ENCODE data around the gene TMEM236. TPM values are rescaled to one million over a fixed set of nuclear protein-coding genes. Genes with fewer than 3 reads are reported as not detected.
A peak's percentile ranks its signal among the peaks of the same experiment; 100 is the strongest.

The TMEM236 gene
- total and polyA plus RNA-seq, 2 donors (not counting 3 experiments of a cell fraction or from before 2014, with no cell fraction given), result 0.24 to 0.29 TPM

DNA sequence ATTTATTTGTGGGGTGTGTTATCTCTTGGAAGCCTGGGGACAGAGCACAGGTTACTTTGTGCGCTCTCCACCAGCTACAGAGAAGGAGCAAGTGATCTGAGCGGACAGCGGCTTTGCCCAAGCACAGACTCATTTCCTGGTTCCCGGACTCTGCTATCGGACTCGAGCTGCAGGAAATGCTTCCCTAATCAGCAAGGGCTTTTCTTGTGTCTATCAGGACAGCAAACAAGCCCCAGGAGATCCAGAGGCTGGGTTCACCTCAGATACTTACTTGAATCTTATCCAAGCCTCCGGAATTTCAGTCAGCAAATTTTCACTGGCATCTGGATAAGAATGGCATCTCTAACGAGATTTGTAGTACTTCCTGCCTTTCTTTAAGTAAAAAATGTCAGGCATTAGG lies 84.9 kb downstream of the TMEM236 start:
- Histone ChIP-seq H3K9me1 (replicated peaks; ENCODE audit: control insufficient read depth, extremely low read depth, insufficient read depth, low read length) (no peaks in the 10 kb centered on the region), H3K36me3 (ENCODE audit: control insufficient read depth in 2 of 2, extremely low read depth in 1 of 2, insufficient read depth in 2 of 2, low read length in 2 of 2) (no peaks in the 10 kb centered on the region), H3K4me3 (replicated peaks in 1 of 3; ENCODE audit: insufficient read depth in 1 of 3, low read depth in 1 of 3, low read length in 3 of 3) (peak overlapping the region in 1 of 3 experiments; percentile 28), H3K9me3 (replicated peaks; ENCODE audit: control insufficient read depth, insufficient read depth, low read length) (no peaks in the 10 kb centered on the region), H3K4me1 (ENCODE audit: control insufficient read depth, extremely low read depth, insufficient read depth, low read length) (peaks cover 20% of the 10 kb centered on the region), H3K79me2 (ENCODE audit: control insufficient read depth, insufficient read depth, low read length) (no peaks in the 10 kb centered on the region), H3K27ac (ENCODE audit: insufficient read depth, low read depth, low read length) (peak overlapping the region; percentile 62), H3K9ac (replicated peaks; ENCODE audit: extremely low read depth, insufficient read depth, low read length) (peak overlapping the region; percentile 48), H3K4me2 (ENCODE audit: insufficient read depth, low read length) (peak overlapping the region; percentile 85), H4K20me1 (replicated peaks; ENCODE audit: control insufficient read depth, extremely low read depth, insufficient read depth, low read length) (no peaks in the 10 kb centered on the region), H2AFZ (ENCODE audit: low read depth, low read length) (peak overlapping the region; percentile 7), H3K27me3 (ENCODE audit: control insufficient read depth in 2 of 2, insufficient read depth in 2 of 2, low read length in 2 of 2) (no peaks in the 10 kb centered on the region)
- CTCF ChIA-PET, result interaction anchor here (1.7 to 3.4 kb wide), 3 partner anchors 10 to 93 kb away, joined by 4 to 14 read pairs (median 4); no protein-coding TSS in a partner anchor
- intact Hi-C loops (cut with micrococcal nuclease) (loop anchor here (2.0 to 5.0 kb wide), 3 partner anchors 54 to 195 kb away; partner anchors contain the start of gene STAM), dilution Hi-C loops (cut with MboI; ENCODE audit: extremely low pct_ligation_motif_present, low sequenced_read_pairs) (no loop called here)
- FAIRE-seq (peak; percentile 97), DNase-seq (ENCODE audit: low read depth, low spot score) (peak; percentile 87)
- no TSS peak for BruUV-seq (replicated peaks)
- TF ChIP-seq POLR2AphosphoS5 (IDR thresholded peaks at IDR 0.05; ENCODE audit: insufficient read depth, low read depth, low read length), result peak; percentile 84
- no peak for TF ChIP-seq EZH2 (IDR thresholded peaks at IDR 0.05; ENCODE audit: borderline replicate concordance, low read depth, low read length, severe bottlenecking)
- TF ChIP-seq, protein P1, sequence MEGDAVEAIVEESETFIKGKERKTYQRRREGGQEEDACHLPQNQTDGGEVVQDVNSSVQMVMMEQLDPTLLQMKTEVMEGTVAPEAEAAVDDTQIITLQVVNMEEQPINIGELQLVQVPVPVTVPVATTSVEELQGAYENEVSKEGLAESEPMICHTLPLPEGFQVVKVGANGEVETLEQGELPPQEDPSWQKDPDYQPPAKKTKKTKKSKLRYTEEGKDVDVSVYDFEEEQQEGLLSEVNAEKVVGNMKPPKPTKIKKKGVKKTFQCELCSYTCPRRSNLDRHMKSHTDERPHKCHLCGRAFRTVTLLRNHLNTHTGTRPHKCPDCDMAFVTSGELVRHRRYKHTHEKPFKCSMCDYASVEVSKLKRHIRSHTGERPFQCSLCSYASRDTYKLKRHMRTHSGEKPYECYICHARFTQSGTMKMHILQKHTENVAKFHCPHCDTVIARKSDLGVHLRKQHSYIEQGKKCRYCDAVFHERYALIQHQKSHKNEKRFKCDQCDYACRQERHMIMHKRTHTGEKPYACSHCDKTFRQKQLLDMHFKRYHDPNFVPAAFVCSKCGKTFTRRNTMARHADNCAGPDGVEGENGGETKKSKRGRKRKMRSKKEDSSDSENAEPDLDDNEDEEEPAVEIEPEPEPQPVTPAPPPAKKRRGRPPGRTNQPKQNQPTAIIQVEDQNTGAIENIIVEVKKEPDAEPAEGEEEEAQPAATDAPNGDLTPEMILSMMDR (IDR thresholded peaks at IDR 0.05; ENCODE audit: extremely low read depth in 1 of 2, insufficient read depth in 1 of 2, low read depth in 1 of 2, low read length in 2 of 2), result no peak
- TF ChIP-seq GATA2 (IDR thresholded peaks at IDR 0.05; ENCODE audit: insufficient read depth, insufficient read length, low read depth, low read length), result peak; percentile 93
- peak; percentile 52 for TF ChIP-seq FOS (IDR thresholded peaks at IDR 0.05; ENCODE audit: borderline replicate concordance, insufficient read depth, low read length)
- TF ChIP-seq MYC (IDR thresholded peaks at IDR 0.05; ENCODE audit: low read depth, low read length), result no peak
- POLR2A ChIA-PET, result no interaction called here
